Measurements from ENCODE around the gene CAMTA1. TPM values are rescaled to one million over a fixed set of nuclear protein-coding genes. Genes with fewer than 3 reads are reported as not detected.

The CAMTA1 gene
- total RNA-seq, 1 experiment from 2014 or later = 82.2 TPM

DNA sequence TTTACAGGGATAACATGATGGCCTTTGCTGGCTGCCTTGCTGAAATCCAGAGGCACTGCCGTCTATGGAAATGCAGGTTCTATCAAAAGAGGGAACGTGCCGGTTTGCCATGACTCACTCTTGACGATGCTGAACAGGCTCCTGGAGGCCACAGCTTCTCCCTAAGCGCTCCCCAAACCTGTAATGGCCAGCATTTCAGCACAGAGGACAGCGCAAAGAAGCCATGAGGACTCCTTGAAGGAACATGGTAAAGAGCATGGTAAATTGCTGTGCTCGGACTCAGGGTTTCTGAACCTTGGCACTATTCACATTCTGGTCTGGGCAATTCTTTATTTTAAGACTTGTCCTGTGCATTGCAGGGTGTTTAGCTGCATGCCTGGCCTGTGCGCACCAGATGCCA is 217.5 kb downstream of the CAMTA1 start:
- POLR2A ChIA-PET = no interaction called here
- DNase-seq (ENCODE audit: low read depth, low spot score) = no peak
- intact Hi-C loops (cut with micrococcal nuclease; ENCODE audit: unreplicated experiment) = no loop called here
- no peaks in the 10 kb centered on the region for H3K36me3 ChIP-seq (ENCODE audit: control insufficient read depth, insufficient read depth, low read length)
- H3K4me1 ChIP-seq (ENCODE audit: control insufficient read depth, insufficient read depth, low read length) = no peaks in the 10 kb centered on the region
- peaks cover 5% of the 10 kb centered on the region for H3K27me3 ChIP-seq (ENCODE audit: control insufficient read depth, insufficient read depth, low read length)
- BruUV-seq (replicated peaks) = no TSS peak
- H3K9me3 ChIP-seq (ENCODE audit: control insufficient read depth, insufficient read depth, low read depth, low read length) = no peaks in the 10 kb centered on the region
- H3K4me3 ChIP-seq (ENCODE audit: low read depth in 2 of 2, low read length in 2 of 2) = no peak overlapping the region
- TF ChIP-seq POLR2AphosphoS5 (IDR thresholded peaks at IDR 0.05; ENCODE audit: low read depth, low read length) (no peak), SIN3A (IDR thresholded peaks at IDR 0.05; ENCODE audit: borderline replicate concordance, insufficient read depth, low read depth, low read length) (no peak), TCF7L2 (IDR thresholded peaks at IDR 0.05; ENCODE audit: low read depth, low read length) (no peak)
- TF ChIP-seq, protein P1, sequence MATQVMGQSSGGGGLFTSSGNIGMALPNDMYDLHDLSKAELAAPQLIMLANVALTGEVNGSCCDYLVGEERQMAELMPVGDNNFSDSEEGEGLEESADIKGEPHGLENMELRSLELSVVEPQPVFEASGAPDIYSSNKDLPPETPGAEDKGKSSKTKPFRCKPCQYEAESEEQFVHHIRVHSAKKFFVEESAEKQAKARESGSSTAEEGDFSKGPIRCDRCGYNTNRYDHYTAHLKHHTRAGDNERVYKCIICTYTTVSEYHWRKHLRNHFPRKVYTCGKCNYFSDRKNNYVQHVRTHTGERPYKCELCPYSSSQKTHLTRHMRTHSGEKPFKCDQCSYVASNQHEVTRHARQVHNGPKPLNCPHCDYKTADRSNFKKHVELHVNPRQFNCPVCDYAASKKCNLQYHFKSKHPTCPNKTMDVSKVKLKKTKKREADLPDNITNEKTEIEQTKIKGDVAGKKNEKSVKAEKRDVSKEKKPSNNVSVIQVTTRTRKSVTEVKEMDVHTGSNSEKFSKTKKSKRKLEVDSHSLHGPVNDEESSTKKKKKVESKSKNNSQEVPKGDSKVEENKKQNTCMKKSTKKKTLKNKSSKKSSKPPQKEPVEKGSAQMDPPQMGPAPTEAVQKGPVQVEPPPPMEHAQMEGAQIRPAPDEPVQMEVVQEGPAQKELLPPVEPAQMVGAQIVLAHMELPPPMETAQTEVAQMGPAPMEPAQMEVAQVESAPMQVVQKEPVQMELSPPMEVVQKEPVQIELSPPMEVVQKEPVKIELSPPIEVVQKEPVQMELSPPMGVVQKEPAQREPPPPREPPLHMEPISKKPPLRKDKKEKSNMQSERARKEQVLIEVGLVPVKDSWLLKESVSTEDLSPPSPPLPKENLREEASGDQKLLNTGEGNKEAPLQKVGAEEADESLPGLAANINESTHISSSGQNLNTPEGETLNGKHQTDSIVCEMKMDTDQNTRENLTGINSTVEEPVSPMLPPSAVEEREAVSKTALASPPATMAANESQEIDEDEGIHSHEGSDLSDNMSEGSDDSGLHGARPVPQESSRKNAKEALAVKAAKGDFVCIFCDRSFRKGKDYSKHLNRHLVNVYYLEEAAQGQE (IDR thresholded peaks at IDR 0.05; ENCODE audit: insufficient read depth in 1 of 2, low read depth in 2 of 2, low read length in 1 of 2) = peak; percentile 76 to 80
- TF ChIP-seq, protein P2, sequence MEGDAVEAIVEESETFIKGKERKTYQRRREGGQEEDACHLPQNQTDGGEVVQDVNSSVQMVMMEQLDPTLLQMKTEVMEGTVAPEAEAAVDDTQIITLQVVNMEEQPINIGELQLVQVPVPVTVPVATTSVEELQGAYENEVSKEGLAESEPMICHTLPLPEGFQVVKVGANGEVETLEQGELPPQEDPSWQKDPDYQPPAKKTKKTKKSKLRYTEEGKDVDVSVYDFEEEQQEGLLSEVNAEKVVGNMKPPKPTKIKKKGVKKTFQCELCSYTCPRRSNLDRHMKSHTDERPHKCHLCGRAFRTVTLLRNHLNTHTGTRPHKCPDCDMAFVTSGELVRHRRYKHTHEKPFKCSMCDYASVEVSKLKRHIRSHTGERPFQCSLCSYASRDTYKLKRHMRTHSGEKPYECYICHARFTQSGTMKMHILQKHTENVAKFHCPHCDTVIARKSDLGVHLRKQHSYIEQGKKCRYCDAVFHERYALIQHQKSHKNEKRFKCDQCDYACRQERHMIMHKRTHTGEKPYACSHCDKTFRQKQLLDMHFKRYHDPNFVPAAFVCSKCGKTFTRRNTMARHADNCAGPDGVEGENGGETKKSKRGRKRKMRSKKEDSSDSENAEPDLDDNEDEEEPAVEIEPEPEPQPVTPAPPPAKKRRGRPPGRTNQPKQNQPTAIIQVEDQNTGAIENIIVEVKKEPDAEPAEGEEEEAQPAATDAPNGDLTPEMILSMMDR (IDR thresholded peaks at IDR 0.05) = no peak
- CTCF ChIA-PET = no interaction called here
- H3K27ac ChIP-seq (ENCODE audit: low read length) = no peak overlapping the region
- in situ Hi-C loops (cut with HindIII; ENCODE audit: low pct_unique_long_range_greater_than_20kb, low sequenced_read_pairs) = no loop called here
- ATAC-seq = no peak

DNA sequence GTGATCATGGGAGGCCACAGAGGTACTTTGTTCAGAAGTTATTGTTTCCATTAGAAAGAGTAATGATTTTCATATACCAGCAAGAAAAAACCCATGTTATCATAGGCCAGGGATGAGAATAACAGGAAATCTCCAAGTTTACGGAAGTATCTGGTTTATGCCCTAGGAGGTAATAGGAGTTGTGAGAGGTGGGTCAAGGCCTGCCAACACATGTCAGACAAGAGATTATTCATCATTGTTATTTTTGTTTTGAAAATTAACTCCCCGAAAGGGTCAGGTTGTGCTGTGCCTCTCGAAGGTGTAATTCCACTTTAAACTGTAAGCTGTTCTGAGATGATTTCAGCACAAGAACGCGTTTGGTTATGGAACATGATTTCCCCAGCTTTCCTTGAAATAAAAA is 218.4 kb downstream of the CAMTA1 start:
- H3K36me3 ChIP-seq (ENCODE audit: control insufficient read depth, insufficient read depth, low read length) = no peaks in the 10 kb centered on the region
- no peak overlapping the region for H3K27ac ChIP-seq (ENCODE audit: low read length)
- H3K27me3 ChIP-seq (ENCODE audit: control insufficient read depth, insufficient read depth, low read length) = peaks cover 5% of the 10 kb centered on the region
- no TSS peak for BruUV-seq (replicated peaks)
- in situ Hi-C loops (cut with HindIII; ENCODE audit: low pct_unique_long_range_greater_than_20kb, low sequenced_read_pairs) (no loop called here), intact Hi-C loops (cut with micrococcal nuclease; ENCODE audit: unreplicated experiment) (no loop called here)
- POLR2A ChIA-PET = no interaction called here
- H3K4me1 ChIP-seq (ENCODE audit: control insufficient read depth, insufficient read depth, low read length) = no peaks in the 10 kb centered on the region
- no peaks in the 10 kb centered on the region for H3K9me3 ChIP-seq (ENCODE audit: control insufficient read depth, insufficient read depth, low read depth, low read length)
- ATAC-seq = no peak
- CTCF ChIA-PET = no interaction called here
- DNase-seq (ENCODE audit: low read depth, low spot score) = no peak
- H3K4me3 ChIP-seq (ENCODE audit: low read depth in 2 of 2, low read length in 2 of 2) = no peak overlapping the region
- TF ChIP-seq SIN3A (IDR thresholded peaks at IDR 0.05; ENCODE audit: borderline replicate concordance, insufficient read depth, low read depth, low read length) (no peak), TCF7L2 (IDR thresholded peaks at IDR 0.05; ENCODE audit: low read depth, low read length) (no peak), POLR2AphosphoS5 (IDR thresholded peaks at IDR 0.05; ENCODE audit: low read depth, low read length) (no peak)
- TF ChIP-seq, protein P1 (IDR thresholded peaks at IDR 0.05; ENCODE audit: insufficient read depth in 1 of 2, low read depth in 2 of 2, low read length in 1 of 2) = no peak
- TF ChIP-seq, protein P2 (IDR thresholded peaks at IDR 0.05) = no peak
